ENCODE data around the gene ENO4. TPM values are rescaled to one million over a fixed set of nuclear protein-coding genes. Genes with fewer than 3 reads are reported as not detected.

The ENO4 gene
- total and polyA plus RNA-seq, 2 experiments from 2014 or later = 0.24 to 0.44 TPM

- Histone ChIP-seq H3K9me2 (ENCODE audit: insufficient read depth) (peaks cover 8% of the 10 kb centered on the region; the same call in 1 of the 2 replicates), H3K4me3 (no peak overlapping the region), H4K20me1 (replicated peaks; ENCODE audit: insufficient read depth) (no peaks in the 10 kb centered on the region), H3K27ac (ENCODE audit: low read depth) (no peak overlapping the region), H3K36me3 (ENCODE audit: insufficient read depth) (no peaks in the 10 kb centered on the region), H3K4me2 (0 out of 2 replicates have a peak overlapping the region, but pooled peaks have one; percentile 14), H3K79me2 (replicated peaks; ENCODE audit: insufficient read depth) (no peaks in the 10 kb centered on the region), H2AFZ (peak overlapping the region; percentile 67; the same call in 1 of the 2 replicates), H3K4me1 (ENCODE audit: insufficient read depth) (peaks cover 13% of the 10 kb centered on the region), H3K27me3 (ENCODE audit: insufficient read depth) (no peaks in the 10 kb centered on the region), H3F3A (replicated peaks; ENCODE audit: low read depth) (no peaks in the 10 kb centered on the region)
- DNase-seq (ENCODE audit: low spot score) = no peak
- Mint-ChIP-seq H3K36me3 (ENCODE audit: low read depth) (no peaks in the 10 kb centered on the region), H3K27me3 (ENCODE audit: insufficient read depth, low read depth, poor library complexity) (no peaks in the 10 kb centered on the region), H3K27ac (peak overlapping the region; percentile 71; the same call in 1 of the 2 replicates), H3K4me1 (peaks cover 31% of the 10 kb centered on the region), H3K9me3 (no peaks in the 10 kb centered on the region), H3K4me3 (no peak overlapping the region)
- TF ChIP-seq REST (IDR thresholded peaks at IDR 0.05; ENCODE audit: unreplicated experiment) (no peak), STAT1 (IDR thresholded peaks at IDR 0.05; ENCODE audit: unreplicated experiment) (no peak), ZNF114 (CRISPR knock-in tag; IDR thresholded peaks at IDR 0.05) (no peak), CREB1 (CRISPR knock-in tag; IDR thresholded peaks at IDR 0.05; ENCODE audit: low read depth) (no peak), EZH2 (IDR thresholded peaks at IDR 0.05; ENCODE audit: low read depth, unreplicated experiment) (no peak), EZH2phosphoT487 (IDR thresholded peaks at IDR 0.05; ENCODE audit: unreplicated experiment) (no peak)
- no peak for ATAC-seq
Observed at GRCh38 chr10:116892907-116893685, 43.8 kb downstream of the ENO4 start.

DNA sequence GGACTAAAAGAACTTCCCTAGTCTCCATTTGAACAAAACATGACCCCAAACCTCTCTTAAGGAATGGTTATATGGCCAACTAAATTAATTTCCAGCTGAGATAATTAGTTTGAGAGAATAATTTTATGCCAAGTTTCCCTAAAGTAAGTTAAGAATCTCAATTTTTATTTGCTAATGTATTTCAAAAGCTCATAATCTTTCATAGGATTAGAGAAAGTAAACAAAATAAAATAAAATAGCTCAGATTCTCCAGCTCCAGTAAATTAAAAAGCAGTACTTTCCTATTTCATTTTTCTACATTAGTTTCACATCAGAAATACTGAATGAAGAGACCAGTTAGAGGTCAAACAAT is 44.4 kb downstream of the ENO4 start:
- H3K27ac Mint-ChIP-seq = peak overlapping the region; percentile 71; the same call in 1 of the 2 replicates
- Histone ChIP-seq H3K4me1 (ENCODE audit: insufficient read depth) (peaks cover 13% of the 10 kb centered on the region), H2AFZ (no peak overlapping the region), H3F3A (replicated peaks; ENCODE audit: low read depth) (no peaks in the 10 kb centered on the region), H3K36me3 (ENCODE audit: insufficient read depth) (no peaks in the 10 kb centered on the region), H3K79me2 (replicated peaks; ENCODE audit: insufficient read depth) (no peaks in the 10 kb centered on the region), H4K20me1 (replicated peaks; ENCODE audit: insufficient read depth) (no peaks in the 10 kb centered on the region), H3K27ac (ENCODE audit: low read depth) (no peak overlapping the region), H3K9me2 (ENCODE audit: insufficient read depth) (peaks cover 8% of the 10 kb centered on the region; the same call in 1 of the 2 replicates), H3K4me2 (no peak overlapping the region), H3K27me3 (ENCODE audit: insufficient read depth) (no peaks in the 10 kb centered on the region), H3K4me3 (no peak overlapping the region)
- H3K4me3 Mint-ChIP-seq = no peak overlapping the region
- no peak for DNase-seq (ENCODE audit: low spot score)
- no peaks in the 10 kb centered on the region for H3K27me3 Mint-ChIP-seq (ENCODE audit: insufficient read depth, low read depth, poor library complexity)
- H3K4me1 Mint-ChIP-seq = peaks cover 26% of the 10 kb centered on the region
- H3K36me3 Mint-ChIP-seq (ENCODE audit: low read depth) = no peaks in the 10 kb centered on the region
- no peaks in the 10 kb centered on the region for H3K9me3 Mint-ChIP-seq
- ATAC-seq = no peak
- no peak for TF ChIP-seq REST (IDR thresholded peaks at IDR 0.05; ENCODE audit: unreplicated experiment)
- no peak for TF ChIP-seq ZNF331 (CRISPR knock-in tag; IDR thresholded peaks at IDR 0.05; ENCODE audit: low read depth)
- TF ChIP-seq, protein P1, sequence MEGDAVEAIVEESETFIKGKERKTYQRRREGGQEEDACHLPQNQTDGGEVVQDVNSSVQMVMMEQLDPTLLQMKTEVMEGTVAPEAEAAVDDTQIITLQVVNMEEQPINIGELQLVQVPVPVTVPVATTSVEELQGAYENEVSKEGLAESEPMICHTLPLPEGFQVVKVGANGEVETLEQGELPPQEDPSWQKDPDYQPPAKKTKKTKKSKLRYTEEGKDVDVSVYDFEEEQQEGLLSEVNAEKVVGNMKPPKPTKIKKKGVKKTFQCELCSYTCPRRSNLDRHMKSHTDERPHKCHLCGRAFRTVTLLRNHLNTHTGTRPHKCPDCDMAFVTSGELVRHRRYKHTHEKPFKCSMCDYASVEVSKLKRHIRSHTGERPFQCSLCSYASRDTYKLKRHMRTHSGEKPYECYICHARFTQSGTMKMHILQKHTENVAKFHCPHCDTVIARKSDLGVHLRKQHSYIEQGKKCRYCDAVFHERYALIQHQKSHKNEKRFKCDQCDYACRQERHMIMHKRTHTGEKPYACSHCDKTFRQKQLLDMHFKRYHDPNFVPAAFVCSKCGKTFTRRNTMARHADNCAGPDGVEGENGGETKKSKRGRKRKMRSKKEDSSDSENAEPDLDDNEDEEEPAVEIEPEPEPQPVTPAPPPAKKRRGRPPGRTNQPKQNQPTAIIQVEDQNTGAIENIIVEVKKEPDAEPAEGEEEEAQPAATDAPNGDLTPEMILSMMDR (conservative IDR thresholded peaks at IDR 0.05; ENCODE audit: low read depth in 2 of 2) = no peak
- TF ChIP-seq EZH2phosphoT487 (IDR thresholded peaks at IDR 0.05; ENCODE audit: unreplicated experiment) = no peak
- TF ChIP-seq EZH2 (IDR thresholded peaks at IDR 0.05; ENCODE audit: low read depth, unreplicated experiment) = no peak
- TF ChIP-seq ETS1 (IDR thresholded peaks at IDR 0.05) = no peak
- TF ChIP-seq STAT1 (IDR thresholded peaks at IDR 0.05; ENCODE audit: unreplicated experiment) = no peak
- no peak for TF ChIP-seq ZNF114 (CRISPR knock-in tag; IDR thresholded peaks at IDR 0.05)
